GM19467 (cell line): Measurements from ENCODE around the gene TSC22D1.

Experiments
- ATAC-seq: cut with Tn5 transposase; IDR thresholded peaks from one replicate; pipeline ENCODE4 v1.9.1; 2021; ENCODE audit warnings: mild to moderate bottlenecking, moderate library complexity; ENCODE audit not compliant: unreplicated experiment

Gene TSC22D1

DNA sequence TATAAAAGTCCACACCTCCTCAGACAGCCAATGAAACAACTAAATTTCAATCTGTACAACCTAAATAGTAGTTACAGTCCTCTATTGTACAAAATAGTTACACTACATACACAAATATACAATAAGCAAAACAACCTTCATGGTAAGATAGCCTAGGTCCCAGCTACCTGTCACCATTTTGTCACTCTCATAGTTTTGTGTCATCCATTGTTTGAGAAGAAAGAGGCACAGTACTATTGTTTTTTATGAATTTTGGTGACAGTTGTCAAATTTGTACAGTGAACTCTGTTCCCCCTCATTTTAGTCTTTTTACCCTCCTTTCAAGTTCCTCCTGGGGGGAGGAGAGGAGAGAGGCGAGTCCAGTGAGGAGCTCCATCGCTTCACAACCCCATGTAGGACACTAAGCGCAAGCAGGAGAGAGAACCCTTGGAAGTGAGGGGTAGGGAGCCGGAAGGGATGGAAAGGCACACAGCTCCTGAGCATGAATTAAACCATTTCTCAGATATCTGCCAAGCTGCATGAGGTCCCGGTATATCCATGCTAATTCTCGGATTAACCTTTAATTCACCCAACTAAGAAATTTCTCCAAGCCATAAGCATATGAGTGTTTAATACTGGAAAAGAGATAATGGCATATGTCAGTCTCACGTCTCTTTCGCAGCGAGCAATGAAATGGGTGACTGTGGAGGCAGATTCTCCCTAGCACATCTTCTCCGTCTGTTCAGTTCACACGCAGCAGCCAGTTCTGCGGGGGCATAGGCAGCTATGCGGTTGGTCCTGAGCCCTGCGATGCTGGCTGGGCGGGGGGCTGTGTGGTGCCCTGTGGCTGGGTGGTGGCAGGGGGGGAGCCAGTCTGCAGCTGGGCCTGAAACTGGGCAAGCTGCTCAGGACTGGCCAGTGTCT, 142.0 kb downstream of the TSC22D1 start:
- ATAC-seq, result no peak

DNA sequence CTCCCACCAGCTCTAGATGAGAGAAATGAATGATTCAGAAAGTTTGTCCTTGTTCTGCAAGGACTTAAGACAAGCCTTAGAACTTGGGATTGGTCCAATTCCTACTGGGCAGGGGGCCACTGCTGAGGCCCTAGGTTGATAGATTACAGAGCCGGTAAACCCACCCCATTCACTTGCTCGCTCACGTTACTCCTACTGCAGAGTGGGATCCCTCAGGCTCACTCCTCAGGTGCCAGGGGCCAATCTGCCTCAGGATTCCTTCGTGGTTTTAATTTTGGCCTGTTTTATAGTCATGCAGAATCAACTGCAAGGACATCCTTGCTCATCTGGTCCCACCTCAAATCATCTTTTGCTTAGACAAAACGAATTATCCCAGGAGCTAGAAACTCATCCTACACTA, 143.5 kb downstream of the TSC22D1 start:
- no peak for ATAC-seq

DNA sequence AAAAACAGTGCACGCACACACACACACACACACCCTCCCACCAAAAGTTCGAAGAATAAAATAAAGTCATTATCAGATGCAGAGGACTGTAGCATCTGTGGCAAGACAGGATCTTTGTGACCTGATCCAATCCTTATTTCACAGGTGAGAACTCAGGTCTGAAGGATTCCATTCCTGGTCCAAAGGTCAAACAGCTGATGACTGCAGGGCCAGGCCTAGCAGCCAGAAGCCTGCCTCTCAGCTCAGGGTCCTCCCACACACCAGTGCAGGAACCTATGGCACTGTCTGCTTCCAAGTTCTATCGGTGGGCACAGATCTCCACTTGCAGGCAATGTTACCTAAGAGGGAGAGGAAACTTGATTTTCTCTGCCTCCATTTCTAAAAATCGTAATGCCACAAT, 145.0 kb downstream of the TSC22D1 start:
- ATAC-seq, result no peak

DNA sequence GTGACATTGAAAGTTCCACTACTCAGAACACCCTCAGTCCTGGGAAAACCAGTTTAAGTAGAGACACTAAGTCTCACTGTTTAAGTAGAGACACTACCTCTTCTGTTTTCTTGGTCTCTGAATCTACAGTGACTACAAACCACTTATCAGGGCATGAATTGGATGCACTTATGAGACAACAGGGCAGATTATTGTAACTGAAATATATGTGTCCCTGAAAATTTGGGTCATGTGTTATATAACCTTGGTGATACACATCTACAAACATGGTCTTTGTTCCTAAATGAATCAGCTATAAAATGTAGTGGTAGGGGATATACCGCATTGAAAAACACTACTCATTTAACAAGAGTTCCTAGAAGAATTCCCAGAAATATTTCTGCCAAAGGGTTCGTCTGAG, 146.8 kb downstream of the TSC22D1 start:
- no peak for ATAC-seq

DNA sequence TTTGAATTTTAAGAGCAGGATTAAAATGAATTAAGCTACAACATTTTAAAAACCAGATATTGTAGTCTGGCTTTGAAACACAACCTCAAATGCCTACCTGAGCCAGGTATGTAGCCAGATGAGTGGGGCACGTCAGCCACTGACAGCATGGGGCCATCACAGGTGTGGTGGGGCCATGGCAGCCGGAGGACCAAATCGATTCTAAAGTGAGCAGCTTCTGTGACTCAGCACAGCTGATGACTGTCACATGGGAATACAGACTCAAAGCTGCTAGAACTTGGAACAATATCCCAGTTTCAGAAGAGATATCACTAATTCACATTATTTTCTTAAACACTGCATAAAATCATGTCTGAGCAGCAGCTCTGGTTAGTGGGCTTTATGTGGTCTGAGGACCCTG, 149.7 kb downstream of the TSC22D1 start:
- no peak for ATAC-seq

DNA sequence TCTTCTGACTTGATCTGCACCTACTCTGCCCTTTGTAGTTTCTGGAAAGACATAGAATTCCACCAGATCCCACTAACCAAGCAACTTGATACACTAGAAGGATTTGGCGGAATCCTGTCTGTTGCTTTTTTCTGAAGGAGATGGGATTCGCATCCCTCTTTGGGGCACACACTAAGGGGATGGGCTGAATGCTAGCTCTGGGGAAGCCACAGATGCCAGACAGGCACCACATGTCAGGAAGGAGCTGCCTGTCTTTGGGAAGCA, 150.4 kb downstream of the TSC22D1 start:
- no peak for ATAC-seq

DNA sequence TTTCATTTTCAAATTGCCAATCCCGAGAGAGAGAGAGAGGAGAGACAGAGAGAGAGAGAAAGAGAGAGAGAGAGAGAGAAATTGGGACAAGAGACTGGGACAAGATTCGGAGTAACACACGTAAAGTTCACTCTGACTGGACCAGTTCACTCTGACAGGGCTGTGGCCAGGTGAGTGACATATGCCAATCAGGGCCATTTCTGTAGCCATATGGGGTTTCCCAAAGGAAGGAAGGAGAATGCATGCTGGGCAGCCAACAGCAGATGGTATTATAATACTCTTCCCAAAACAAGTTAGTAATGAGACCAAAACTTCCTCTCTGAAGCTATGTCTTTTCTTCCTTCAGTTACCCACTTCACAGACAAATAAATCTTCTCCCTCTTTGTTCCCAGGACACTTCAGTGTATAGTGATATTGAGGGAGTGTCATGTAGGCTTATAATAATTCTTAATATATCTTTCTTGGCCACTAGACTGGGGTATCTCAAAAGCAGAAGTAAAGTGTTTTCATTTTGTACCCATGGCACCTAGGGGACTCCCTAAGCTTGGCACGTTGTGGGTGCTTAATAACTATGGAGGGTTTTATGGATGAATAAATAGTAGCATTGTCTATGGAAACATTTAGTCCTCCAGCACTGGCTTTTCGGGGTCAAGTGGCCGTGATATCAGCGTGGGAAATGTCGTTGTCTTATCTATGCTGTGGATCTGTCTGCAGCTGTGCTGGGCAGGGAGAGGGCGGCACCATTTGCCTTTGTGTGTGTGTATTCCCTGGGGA, 150.9 kb downstream of the TSC22D1 start:
- ATAC-seq, result no peak

DNA sequence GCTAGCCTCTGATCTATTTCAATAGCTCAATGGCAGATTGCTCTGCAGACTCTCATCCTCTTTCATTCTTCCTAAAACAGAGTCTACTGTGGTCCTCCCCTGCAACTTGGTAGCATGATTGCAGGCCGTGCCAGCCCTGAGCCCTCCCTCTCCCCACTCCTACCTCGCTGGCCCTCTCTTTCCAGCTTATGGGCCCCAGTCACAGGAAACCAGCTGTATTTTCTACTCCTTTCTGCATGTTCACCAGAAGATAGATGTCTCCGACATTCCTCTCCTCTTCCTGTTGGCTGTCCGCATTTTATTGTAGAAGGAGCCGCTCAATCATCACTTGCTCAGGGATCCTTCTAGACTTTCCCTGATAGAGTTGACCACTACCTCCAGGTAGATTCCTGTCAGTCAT, 152.3 kb downstream of the TSC22D1 start:
- no peak for ATAC-seq

DNA sequence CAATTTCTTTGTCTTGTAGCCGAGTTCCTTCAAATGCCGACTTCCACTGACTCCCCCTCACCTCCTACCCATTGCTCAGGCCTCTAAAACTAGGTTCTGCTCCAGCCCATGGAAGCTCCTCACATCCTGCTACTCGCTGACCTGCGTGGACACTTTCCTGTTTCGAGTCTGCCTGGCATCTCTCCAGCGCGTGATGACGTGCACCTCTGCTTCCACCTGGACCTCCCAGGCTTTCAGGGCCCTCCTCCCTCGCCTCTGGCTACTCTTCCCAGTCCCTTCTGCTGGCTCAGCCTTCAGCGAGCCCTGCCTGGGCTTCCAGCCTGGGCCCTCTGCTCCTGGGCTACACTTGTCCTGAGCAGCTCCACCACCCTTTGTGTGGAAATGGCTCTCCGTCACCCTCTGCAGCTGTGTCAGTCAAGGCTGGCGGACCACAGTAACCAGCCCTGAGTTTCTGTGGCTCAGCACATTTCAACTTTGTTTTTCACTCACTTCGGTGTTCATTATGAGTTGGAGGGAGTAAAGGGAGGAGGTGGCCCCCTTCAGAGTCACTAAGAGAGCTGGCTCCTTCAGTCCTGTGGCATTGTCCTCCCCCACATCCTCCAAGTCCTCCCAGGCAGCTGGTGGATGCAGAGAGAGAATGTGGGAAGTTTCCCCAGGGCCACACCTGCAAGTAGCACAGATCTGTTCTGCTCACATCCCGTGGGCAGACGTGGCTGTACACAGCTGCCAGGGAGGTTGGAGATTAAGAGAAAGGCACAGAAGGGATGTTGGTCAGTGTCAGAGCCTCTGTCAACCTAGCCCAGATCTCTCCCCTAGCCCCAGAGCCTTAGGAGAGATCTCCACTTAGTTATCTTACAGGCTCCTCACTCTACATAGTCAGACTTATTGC, 153.1 kb downstream of the TSC22D1 start:
- ATAC-seq, result no peak

DNA sequence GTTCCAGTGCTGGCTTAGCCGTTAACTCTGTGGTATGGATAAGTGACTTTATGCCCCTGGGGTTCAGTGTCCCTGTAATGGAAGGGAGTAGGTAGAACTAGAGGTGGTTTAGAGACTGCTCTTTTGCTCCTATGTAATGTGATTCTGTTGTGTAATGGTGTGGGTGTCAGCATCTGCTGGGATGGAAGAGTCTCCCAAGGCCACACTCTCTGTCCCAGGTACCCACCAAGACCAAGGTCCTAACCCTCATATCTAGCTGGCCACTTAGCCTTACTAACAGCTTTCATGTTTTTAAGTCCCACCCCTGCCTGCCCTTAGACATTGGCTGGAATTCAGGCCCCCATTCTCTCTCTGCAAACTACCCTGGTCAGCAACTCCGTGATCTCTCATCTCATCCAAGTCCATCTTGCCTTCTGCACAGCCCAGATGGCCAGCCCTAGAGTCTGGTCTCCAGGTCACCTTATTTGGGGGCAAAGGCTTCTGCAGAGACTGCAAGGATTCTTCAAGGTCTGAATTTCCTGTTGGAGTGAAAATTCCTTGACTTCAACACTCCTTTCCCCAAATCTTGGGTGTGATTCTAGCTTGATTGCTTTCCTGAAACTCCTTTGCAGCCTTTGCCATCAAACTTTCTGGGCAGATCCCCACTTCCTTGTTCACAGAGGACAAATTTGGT, 154.1 kb downstream of the TSC22D1 start:
- ATAC-seq, result no peak

DNA sequence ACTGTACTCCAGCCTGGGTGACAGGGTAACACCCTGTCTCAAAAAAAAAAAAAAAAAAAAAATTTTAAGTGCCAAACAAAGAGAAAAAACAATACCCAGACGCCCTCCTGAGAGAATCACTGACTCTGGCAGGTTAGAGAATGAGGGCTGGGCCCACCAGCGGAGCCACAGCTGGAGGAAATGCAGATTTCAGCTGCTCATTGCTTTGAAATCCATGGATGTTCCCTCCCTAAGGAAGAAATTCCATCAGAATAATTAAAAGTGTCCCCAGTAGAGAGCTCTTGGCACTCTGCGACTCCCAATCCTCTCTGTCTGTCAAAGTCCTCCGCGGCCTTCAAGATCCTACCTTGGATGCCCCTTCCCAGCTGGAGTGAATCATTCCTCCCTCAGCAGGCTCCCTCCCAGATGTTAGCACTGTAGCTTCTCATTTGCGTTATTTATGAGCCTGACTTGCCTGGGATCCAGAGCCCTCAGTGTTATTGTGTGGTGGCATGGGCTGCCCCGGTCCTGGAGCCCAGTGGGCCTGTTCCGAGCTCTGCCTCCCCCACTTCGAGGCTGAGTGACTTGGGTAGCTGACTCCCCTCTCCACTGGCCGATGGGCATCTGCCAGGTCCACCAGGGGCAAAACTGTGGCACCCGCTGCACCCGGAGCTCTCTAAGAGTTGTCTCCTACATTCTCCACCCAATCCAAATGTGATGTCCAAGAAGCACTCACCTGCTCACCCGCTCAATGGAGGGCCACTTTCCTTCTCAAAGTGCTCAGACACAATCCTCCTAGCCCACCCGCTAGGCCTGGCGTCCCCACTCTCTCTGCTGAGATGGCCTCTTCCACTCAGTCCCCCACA, 155.5 kb downstream of the TSC22D1 start:
- ATAC-seq, result no peak

DNA sequence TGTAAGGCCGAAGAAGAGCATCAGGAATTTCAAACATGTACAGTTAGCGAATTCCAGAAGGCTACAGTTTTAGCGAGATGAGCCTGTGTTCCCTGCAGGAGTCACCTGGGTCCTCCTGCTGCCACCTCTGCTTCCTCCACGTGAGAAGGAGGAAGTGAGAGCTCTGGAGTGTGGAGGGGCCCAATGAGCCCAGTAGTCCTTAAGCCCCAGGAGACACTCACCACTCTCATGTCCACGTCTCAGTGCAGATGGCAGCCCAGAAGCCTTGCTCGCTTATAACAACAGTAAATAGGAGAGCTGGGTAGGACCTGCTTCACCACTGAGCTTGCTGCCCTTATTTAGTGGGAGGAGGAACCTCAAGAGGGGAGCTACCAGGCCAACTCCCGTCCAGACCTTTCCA, 158.3 kb downstream of the TSC22D1 start:
- ATAC-seq, result no peak

DNA sequence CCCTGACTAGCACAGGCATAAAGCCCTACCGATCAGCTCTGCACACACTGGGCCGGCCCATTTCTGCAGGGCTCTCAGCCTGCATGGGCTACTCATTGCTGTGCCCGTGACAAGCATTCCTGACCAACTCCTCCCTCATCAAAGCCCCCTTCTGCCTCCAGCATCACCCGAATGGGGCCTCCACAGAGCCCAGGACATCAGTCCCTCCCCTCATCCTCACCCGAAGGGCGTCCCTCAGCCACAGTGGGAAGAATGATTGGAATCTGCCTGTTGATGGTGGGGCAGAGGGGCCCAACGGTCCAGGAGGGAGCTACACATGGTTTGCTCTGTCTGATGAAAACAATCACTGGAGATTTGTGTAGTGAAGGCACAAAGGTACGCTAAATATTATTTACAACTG, 158.7 kb downstream of the TSC22D1 start:
- no peak for ATAC-seq

DNA sequence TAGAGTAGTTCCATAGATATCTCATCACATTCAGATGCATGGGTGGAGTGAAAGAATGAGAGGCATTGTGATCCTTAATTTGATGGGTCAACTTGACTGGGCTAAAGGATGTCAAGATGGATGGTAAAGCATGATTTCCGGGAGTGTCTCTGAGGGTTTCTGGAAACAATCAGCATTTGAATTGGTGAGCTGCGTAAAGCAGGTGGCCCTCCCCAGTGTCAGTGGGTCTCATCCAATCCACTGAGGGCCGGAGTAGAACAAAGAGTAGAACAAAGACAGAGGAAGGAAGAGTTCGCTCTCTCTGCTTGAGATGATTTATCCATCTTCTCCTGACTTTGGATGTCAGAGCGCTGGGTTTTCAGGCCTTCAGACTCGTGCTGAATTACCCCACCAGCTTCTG, 159.4 kb downstream of the TSC22D1 start:
- no peak for ATAC-seq

DNA sequence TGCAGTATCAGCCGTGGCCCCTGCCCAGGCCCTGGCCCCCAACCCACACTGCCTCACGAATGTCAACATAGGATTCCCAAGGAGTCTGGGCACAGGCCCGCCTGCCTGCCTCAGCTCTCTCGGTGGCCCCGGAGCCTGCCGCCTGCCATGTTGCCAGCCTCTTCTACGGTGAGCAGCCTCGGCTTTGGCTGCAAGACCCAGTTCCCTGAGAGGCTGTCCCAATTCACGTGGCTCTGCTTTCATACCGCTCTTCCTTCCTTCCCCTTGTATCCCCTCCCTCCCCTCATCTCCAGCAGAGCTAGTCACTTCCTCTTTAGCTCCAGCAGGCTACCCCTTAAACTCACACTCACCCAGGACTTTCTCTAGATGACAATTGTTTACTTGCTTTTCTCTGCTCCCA, 159.8 kb downstream of the TSC22D1 start:
- no peak for ATAC-seq

DNA sequence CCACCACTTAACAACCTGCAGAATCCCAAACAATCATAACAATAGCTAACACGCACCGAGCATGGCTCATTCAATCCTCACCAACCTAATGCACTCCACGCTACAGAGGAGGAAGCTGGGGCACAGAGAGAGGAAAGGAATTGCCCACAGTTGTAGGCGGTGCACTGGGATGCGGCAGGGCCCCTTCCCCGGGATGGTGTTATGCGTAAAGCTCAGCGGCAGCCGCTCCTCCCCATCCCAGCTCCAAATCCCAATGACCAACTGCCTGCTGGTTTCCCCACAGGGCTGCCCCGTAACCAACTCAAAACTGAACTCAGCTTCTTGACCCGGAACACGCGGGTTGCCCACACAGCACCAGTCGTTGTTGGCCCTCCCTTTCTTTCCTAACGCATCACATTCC, 160.3 kb downstream of the TSC22D1 start:
- no peak for ATAC-seq

DNA sequence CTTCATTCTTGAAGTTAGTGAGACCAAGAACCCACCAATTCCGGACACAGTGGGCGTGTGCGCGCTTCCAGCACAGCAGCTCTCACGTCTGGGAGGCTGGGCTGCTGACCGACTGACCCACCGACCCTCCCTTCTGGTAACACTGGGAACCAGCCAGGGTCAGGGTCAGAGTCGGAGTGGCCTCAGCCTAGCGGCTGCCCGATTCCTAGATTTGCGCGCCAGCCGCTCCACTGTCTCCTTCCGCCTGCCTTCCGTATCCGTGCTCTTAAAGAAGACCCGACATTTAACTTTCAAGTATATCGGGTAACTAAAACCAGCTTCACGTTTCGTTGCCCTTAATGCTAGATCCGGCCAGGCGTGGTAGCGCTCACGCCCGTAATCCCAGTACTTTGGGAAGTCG, 161.4 kb downstream of the TSC22D1 start:
- ATAC-seq, result no peak

DNA sequence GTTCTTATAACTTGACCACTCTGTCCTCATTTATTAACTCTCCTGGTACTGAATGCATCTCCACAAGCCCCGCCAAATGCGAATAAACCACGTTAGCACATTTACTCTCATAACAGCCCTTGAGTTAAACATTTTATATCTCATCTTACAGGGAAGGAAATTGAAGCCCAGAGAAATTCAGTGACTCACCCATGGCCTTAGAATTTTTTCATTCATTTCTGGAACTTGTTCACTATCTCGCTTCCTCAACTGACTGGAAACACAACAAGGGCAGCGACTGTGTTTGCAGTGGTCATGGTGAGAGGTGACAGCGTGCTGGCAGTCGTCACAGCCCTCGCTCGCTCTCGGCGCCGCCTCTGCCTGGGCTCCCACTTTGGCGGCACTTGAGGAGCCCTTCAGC, 163.0 kb downstream of the TSC22D1 start:
- ATAC-seq, result no peak

DNA sequence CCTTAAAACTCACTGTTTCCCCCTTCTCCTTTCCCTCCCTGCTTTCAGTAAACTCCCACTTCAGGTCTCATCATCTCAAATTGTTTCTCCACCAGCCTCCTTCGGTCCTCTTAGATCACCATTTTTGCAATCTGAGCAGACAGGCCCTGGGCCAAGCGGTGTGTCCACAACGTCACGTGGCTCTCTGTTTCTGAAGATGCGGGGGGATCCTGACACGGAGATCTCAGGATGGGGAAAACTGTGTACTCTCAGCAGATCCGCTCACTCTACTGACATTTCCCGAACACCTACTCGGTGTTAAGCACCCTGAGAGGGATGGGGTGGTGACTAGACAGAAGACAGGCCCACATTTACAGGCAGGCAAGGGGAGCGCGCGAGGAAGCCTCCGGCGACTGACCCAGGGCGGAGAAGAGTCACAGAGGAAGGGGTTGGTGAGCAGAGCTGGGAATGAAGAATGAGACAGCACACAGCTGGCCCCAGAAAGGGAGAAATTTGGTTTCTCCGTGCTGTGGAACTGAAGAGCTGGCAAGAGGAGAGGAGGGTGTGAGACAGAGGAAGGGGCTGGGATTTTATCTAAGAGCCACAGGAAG, 163.7 kb downstream of the TSC22D1 start:
- no peak for ATAC-seq

DNA sequence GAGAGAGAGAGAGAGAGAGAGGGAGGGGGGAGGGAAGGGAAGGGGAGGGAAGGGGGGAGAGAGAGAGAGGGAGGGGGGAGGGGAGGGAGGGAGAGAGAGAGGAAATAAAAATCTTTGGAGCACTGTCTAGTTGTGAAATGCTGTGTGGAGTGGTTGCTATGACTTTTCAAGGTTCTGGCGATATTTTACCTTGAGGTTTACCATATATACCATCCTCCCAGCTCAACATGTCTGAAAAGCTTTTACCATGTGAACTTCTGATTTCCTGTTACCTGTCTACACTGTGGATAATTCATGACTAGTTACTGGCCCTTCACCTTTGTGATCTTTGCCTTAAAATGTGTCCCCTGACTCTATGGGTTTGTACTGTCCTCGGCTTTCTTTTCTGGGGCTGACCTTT, 164.3 kb downstream of the TSC22D1 start:
- ATAC-seq, result no peak
